ENCODE results near the gene KIF2C.
"Not testable (repeated sequence)": the region's sequence is repeated elsewhere in the genome, so short reads cannot be mapped to it uniquely, and the experiment has no call there.

KIF2C gene

DNA sequence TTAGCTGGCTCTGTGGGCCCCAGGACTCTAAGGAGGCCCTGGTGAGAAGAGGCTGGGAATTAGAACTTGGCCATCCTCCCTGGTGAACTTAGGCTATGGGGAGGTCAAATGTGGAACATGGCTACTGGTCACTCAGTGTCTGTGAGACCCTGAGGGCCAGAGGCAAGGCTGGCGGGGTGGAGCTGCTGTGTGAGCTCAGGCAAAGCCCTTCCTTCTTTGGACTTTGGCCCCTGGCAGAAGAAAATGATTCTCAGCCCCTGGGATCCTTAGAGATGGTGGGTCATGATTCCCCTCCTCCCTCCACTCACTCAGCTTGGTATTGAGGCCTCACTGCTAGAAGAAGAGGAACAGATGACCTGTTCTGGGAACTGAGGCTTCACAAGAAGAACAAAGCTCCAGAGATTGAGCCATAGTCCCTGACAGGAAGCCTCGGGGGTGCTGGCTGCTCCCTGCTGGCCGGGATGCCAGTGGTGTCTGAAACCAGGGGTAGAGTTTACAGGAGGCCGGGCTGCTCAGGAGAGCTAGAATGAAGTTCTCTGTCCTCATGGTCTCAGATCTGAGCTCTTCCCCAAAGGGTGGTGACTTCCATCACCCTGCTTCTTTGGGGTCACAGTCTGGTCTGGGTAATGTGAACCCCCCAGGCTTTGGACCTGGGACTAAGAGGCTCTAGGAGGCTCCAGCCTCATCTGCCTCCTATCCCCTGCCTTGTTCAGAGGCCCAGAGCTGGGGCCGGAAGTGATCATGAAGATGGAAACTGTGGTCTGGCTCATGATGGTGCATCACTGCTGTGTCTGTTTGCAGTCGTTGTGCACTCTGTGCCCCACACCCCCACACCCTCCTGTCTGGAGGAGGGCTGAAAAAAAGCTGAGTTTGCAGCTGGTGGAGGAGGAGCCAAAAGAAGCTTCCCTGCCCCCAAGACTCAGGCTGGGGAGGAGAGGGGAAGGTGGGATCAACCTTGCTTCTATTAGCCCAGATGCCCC is 69.6 kb downstream of the KIF2C start:
- Histone ChIP-seq H3K9me3 (ENCODE audit: insufficient read depth, low read length) (no peaks in the 10 kb centered on the region), H3K9ac (ENCODE audit: low read length) (peak overlapping the region; percentile 94), H3K4me2 (ENCODE audit: low read length) (peak overlapping the region; percentile 78), H3K36me3 (replicated peaks; ENCODE audit: low read depth, low read length) (peaks cover 43% of the 10 kb centered on the region), H3K79me2 (ENCODE audit: low read length) (peaks cover 42% of the 10 kb centered on the region), H3K4me1 (ENCODE audit: low read length) (peaks cover 75% of the 10 kb centered on the region), H3K27ac (ENCODE audit: low read length) (peak overlapping the region; percentile 100), H3K4me3 (ENCODE audit: low read length) (peak overlapping the region; percentile 55), H4K20me1 (ENCODE audit: insufficient read depth, low read length) (no peaks in the 10 kb centered on the region), H2AFZ (ENCODE audit: low read depth, low read length) (no peak overlapping the region), H3K27me3 (ENCODE audit: low read depth, low read length) (no peaks in the 10 kb centered on the region)
- TF ChIP-seq EZH2phosphoT487 (IDR thresholded peaks at IDR 0.05; ENCODE audit: low read depth), result no peak
- TF ChIP-seq, protein P1, sequence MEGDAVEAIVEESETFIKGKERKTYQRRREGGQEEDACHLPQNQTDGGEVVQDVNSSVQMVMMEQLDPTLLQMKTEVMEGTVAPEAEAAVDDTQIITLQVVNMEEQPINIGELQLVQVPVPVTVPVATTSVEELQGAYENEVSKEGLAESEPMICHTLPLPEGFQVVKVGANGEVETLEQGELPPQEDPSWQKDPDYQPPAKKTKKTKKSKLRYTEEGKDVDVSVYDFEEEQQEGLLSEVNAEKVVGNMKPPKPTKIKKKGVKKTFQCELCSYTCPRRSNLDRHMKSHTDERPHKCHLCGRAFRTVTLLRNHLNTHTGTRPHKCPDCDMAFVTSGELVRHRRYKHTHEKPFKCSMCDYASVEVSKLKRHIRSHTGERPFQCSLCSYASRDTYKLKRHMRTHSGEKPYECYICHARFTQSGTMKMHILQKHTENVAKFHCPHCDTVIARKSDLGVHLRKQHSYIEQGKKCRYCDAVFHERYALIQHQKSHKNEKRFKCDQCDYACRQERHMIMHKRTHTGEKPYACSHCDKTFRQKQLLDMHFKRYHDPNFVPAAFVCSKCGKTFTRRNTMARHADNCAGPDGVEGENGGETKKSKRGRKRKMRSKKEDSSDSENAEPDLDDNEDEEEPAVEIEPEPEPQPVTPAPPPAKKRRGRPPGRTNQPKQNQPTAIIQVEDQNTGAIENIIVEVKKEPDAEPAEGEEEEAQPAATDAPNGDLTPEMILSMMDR (IDR thresholded peaks at IDR 0.05; ENCODE audit: low read depth, low read length), result no peak

DNA sequence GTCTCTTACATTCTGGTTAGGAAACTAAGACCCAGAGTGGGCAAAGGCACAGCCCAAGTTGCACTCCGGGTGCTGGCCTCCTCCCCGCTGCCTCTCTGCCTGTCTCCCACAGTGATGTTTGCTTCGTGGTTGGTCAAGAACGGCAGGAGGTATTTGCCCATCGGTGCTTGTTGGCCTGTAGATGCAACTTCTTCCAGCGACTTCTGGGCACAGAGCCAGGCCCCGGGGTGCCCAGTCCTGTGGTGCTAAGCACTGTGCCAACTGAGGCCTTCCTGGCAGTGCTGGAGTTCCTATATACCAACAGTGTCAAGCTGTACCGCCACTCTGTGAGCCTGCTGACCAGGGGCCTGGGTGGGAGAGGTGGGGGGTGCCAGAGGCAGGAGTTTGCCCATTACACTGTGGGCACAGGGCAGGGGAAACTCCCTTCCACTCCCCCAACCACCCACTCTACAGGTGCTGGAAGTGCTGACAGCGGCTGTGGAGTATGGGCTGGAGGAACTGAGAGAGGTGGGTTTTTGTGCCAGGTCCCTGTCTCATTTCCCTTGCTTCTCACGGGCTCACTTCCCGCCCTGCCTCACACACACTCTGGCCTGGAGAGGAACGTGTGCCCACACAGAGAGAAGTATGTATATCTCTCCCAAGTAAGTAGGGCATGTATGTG is 70.6 kb downstream of the KIF2C start:
- Histone ChIP-seq H3K27me3 (ENCODE audit: low read depth, low read length) (no peaks in the 10 kb centered on the region), H3K27ac (ENCODE audit: low read length) (peak overlapping the region; percentile 100), H3K79me2 (ENCODE audit: low read length) (peaks cover 37% of the 10 kb centered on the region), H3K4me3 (ENCODE audit: low read length) (peak overlapping the region; percentile 67), H3K9me3 (ENCODE audit: insufficient read depth, low read length) (no peaks in the 10 kb centered on the region), H2AFZ (ENCODE audit: low read depth, low read length) (no peak overlapping the region), H3K36me3 (replicated peaks; ENCODE audit: low read depth, low read length) (peaks cover 41% of the 10 kb centered on the region), H3K4me1 (ENCODE audit: low read length) (peaks cover 70% of the 10 kb centered on the region), H3K4me2 (ENCODE audit: low read length) (peak overlapping the region; percentile 76), H4K20me1 (ENCODE audit: insufficient read depth, low read length) (no peaks in the 10 kb centered on the region), H3K9ac (ENCODE audit: low read length) (peak overlapping the region; percentile 94)
- TF ChIP-seq, protein P1 (IDR thresholded peaks at IDR 0.05; ENCODE audit: low read depth, low read length), result no peak
- no peak for TF ChIP-seq EZH2phosphoT487 (IDR thresholded peaks at IDR 0.05; ENCODE audit: low read depth)

DNA sequence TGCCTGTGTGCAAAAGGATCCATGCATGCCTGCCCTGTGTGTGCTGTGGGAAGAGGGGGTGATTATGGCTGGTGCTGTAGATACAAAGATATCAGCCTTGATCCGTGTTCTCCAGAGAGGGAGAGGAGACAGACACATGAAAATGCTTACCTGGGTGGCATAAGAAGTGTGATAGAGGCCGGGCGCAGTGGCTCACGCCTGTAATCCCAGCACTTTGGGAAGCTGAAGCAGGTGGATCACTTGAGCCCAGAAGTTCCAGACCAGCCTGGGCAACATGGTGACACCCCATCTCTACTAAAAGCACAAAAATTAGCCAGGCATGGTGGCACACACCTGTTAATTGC is 71.1 kb downstream of the KIF2C start:
- H3K27me3 ChIP-seq (ENCODE audit: low read depth, low read length); H4K20me1 ChIP-seq (ENCODE audit: insufficient read depth, low read length); H2AFZ ChIP-seq (ENCODE audit: low read depth, low read length); H3K9me3 ChIP-seq (ENCODE audit: insufficient read depth, low read length): not testable (repeated sequence)
- H3K27ac ChIP-seq (ENCODE audit: low read length), result peak overlapping the region; percentile 100
- H3K79me2 ChIP-seq (ENCODE audit: low read length), result peaks cover 32% of the 10 kb centered on the region
- peaks cover 65% of the 10 kb centered on the region for H3K4me1 ChIP-seq (ENCODE audit: low read length)
- H3K4me2 ChIP-seq (ENCODE audit: low read length), result peak overlapping the region; percentile 76
- H3K9ac ChIP-seq (ENCODE audit: low read length), result peak overlapping the region; percentile 94
- peaks cover 41% of the 10 kb centered on the region for H3K36me3 ChIP-seq (replicated peaks; ENCODE audit: low read depth, low read length)
- peak overlapping the region; percentile 67 for H3K4me3 ChIP-seq (ENCODE audit: low read length)

DNA sequence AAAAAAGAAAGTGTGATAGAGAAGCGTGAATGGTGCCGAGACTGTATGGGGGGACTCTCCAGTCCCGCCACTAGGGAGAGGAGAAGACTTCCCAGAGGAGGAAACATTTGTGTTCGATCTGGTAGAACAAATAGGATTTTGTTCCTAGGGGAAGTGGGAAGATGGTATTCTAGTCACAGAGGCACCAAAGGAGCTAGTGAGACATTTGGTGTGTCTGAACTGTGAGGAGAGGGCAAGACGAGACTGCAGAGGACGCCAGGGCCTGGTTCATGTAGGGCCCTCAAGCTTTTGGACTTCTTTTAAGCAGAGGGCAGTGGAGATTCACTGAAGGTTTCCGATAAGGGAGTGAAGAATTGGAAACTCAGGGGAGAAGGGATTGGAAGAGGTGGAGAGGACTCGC is 71.6 kb downstream of the KIF2C start:
- peaks cover 37% of the 10 kb centered on the region for H3K36me3 ChIP-seq (replicated peaks; ENCODE audit: low read depth, low read length)
- H3K4me1 ChIP-seq (ENCODE audit: low read length), result peaks cover 60% of the 10 kb centered on the region
- TF ChIP-seq, protein P1 (IDR thresholded peaks at IDR 0.05; ENCODE audit: low read depth, low read length), result no peak
- TF ChIP-seq EZH2phosphoT487 (IDR thresholded peaks at IDR 0.05; ENCODE audit: low read depth), result no peak

More for the DNA sequence above, 71.6 kb downstream of the KIF2C start:
- peak overlapping the region; percentile 100 for H3K27ac ChIP-seq (ENCODE audit: low read length)
- H3K27me3 ChIP-seq (ENCODE audit: low read depth, low read length), result no peaks in the 10 kb centered on the region
- H3K9ac ChIP-seq (ENCODE audit: low read length), result peak overlapping the region; percentile 94
- peaks cover 27% of the 10 kb centered on the region for H3K79me2 ChIP-seq (ENCODE audit: low read length)
- H3K9me3 ChIP-seq (ENCODE audit: insufficient read depth, low read length), result no peaks in the 10 kb centered on the region
- H4K20me1 ChIP-seq (ENCODE audit: insufficient read depth, low read length), result no peaks in the 10 kb centered on the region
- peak overlapping the region; percentile 67 for H3K4me3 ChIP-seq (ENCODE audit: low read length)
- H2AFZ ChIP-seq (ENCODE audit: low read depth, low read length), result no peak overlapping the region
- H3K4me2 ChIP-seq (ENCODE audit: low read length), result peak overlapping the region; percentile 76

All from OCI-LY3 (cell line).